HEK293 (cell line): ENCODE results near the gene ITPR2.

Experiments
- CTCF ChIA-PET: fragments of 350-600 bp; formaldehyde crosslinking; extraction: SDS; loops from one replicate; lab custom pipeline; 2021; ENCODE audit warnings: antibody characterized with exemption; lab: Yijun Ruan, JAX
- POLR2A ChIA-PET: fragments of 300-600 bp; formaldehyde crosslinking; extraction: SDS; loops from one replicate; lab custom pipeline; 2020; ENCODE audit warnings: antibody characterized with exemption, inconsistent platforms; lab: Yijun Ruan, JAX
- H3K27ac ChIP-seq: fragments of 200-500 bp; sonication (Bioruptor generic); 2 replicates; pipeline ENCODE4 v1.5.1; 2014; ENCODE audit warnings: low read depth, low read length, control low read depth, inconsistent platforms; ENCODE audit errors: extremely low read depth
- H3K36me3 ChIP-seq, 2 experiments: fragments of 200-500 bp in 1 of 2; sonication (Bioruptor generic) in 1 of 2; 1 replicate in 1 of 2; 2 replicates in 1 of 2; pipeline ENCODE4 v1.5.1; 2014 to 2017; ENCODE audit warnings: inconsistent platforms in 2 of 2, low read length in 2 of 2; ENCODE audit not compliant: control insufficient read depth in 2 of 2, insufficient read depth in 1 of 2
- H3K4me1 ChIP-seq: fragments of 200-500 bp; sonication (Bioruptor generic); 2 replicates; pipeline ENCODE4 v1.5.1; 2014; ENCODE audit warnings: mild to moderate bottlenecking, low read length, inconsistent platforms; ENCODE audit not compliant: control insufficient read depth, insufficient read depth
- H3K4me3 ChIP-seq: 2 replicates; pipeline ENCODE4 v1.5.1; 2011; ENCODE audit warnings: low read depth, mild to moderate bottlenecking, control low read depth, low read length, moderate library complexity
- H3K9me3 ChIP-seq: fragments of 200-500 bp; sonication (Bioruptor generic); 2 replicates; pipeline ENCODE4 v1.5.1; 2014; ENCODE audit warnings: low read depth, low read length, inconsistent platforms; ENCODE audit not compliant: control insufficient read depth, insufficient read depth
- KLF9 ChIP-seq: fragments of 450-650 bp; formaldehyde crosslinking; IDR thresholded peaks from 2 replicates; pipeline ENCODE4 v1.5.1; 2016; ENCODE audit warnings: missing biosample characterization, missing genetic modification characterization, low read depth
- MYNN ChIP-seq: fragments of 450-650 bp; formaldehyde crosslinking; IDR thresholded peaks from 2 replicates; pipeline ENCODE4 v1.5.1; 2016; ENCODE audit warnings: missing biosample characterization, missing genetic modification characterization, borderline replicate concordance
- PRDM1 ChIP-seq: fragments of 450-650 bp; formaldehyde crosslinking; IDR thresholded peaks from 2 replicates; pipeline ENCODE4; 2016; ENCODE audit warnings: missing biosample characterization, missing genetic modification characterization
- SALL2 ChIP-seq: fragments of 450-650 bp; formaldehyde crosslinking; IDR thresholded peaks from 2 replicates; pipeline ENCODE4 v1.5.0; 2017; ENCODE audit warnings: missing biosample characterization, mild to moderate bottlenecking, missing genetic modification characterization, borderline replicate concordance
- SETDB1 ChIP-seq: IDR thresholded peaks from one replicate; pipeline ENCODE4 v1.6.1; 2017; ENCODE audit warnings: mild to moderate bottlenecking, low read length, moderate library complexity, mixed read lengths; ENCODE audit not compliant: insufficient read length
- TRIM28 ChIP-seq: IDR thresholded peaks from 2 replicates; pipeline ENCODE4 v1.6.1; 2011; ENCODE audit warnings: low read length, control low read depth, borderline replicate concordance
- YY1 ChIP-seq: fragments of 450-650 bp; formaldehyde crosslinking; IDR thresholded peaks from 2 replicates; pipeline ENCODE4 v1.5.1; 2018; ENCODE audit warnings: missing biosample characterization, missing genetic modification characterization
- ZBTB20 ChIP-seq: fragments of 450-650 bp; formaldehyde crosslinking; IDR thresholded peaks from 2 replicates; pipeline ENCODE4 v1.5.1; 2016; ENCODE audit warnings: missing biosample characterization, missing genetic modification characterization
- ZNF133 ChIP-seq: fragments of 450-650 bp; formaldehyde crosslinking; IDR thresholded peaks from 2 replicates; pipeline ENCODE4 v1.5.1; 2016; ENCODE audit warnings: missing biosample characterization, missing genetic modification characterization
- ZNF211 ChIP-seq: fragments of 450-650 bp; formaldehyde crosslinking; IDR thresholded peaks from 2 replicates; pipeline ENCODE4 v1.5.1; 2016; ENCODE audit warnings: low read depth, missing biosample characterization, missing genetic modification characterization
- ZNF423 ChIP-seq: fragments of 450-650 bp; formaldehyde crosslinking; IDR thresholded peaks from 2 replicates; pipeline ENCODE4 v1.5.1; 2016; ENCODE audit warnings: missing biosample characterization, missing genetic modification characterization
- ZNF426 ChIP-seq: fragments of 450-650 bp; formaldehyde crosslinking; IDR thresholded peaks from 2 replicates; pipeline ENCODE4 v1.5.1; 2017; ENCODE audit warnings: missing biosample characterization, missing genetic modification characterization, mild to moderate bottlenecking, inconsistent platforms, moderate library complexity
- ZNF510 ChIP-seq: fragments of 450-650 bp; formaldehyde crosslinking; IDR thresholded peaks from 2 replicates; pipeline ENCODE4 v1.5.1; 2018; ENCODE audit warnings: mild to moderate bottlenecking, missing genetic modification characterization, missing biosample characterization; ENCODE audit not compliant: insufficient replicate concordance
- ZNF544 ChIP-seq: fragments of 450-650 bp; formaldehyde crosslinking; IDR thresholded peaks from 2 replicates; pipeline ENCODE4 v1.5.0; 2017; ENCODE audit warnings: missing biosample characterization, missing genetic modification characterization
- ZNF654 ChIP-seq: fragments of 450-650 bp; formaldehyde crosslinking; IDR thresholded peaks from 2 replicates; pipeline ENCODE4 v1.5.1; 2016; ENCODE audit warnings: low read depth, missing biosample characterization, missing genetic modification characterization
- ZNF658 ChIP-seq: fragments of 450-650 bp; formaldehyde crosslinking; IDR thresholded peaks from 2 replicates; pipeline ENCODE4; 2016; ENCODE audit warnings: missing biosample characterization, missing genetic modification characterization
- ZNF670 ChIP-seq: fragments of 450-650 bp; formaldehyde crosslinking; IDR thresholded peaks from 2 replicates; pipeline ENCODE4 v1.5.1; 2016; ENCODE audit warnings: missing biosample characterization, missing genetic modification characterization, low read depth
- ZNF707 ChIP-seq: fragments of 450-650 bp; formaldehyde crosslinking; IDR thresholded peaks from 2 replicates; pipeline ENCODE4 v1.5.1; 2016; ENCODE audit warnings: missing biosample characterization, missing genetic modification characterization
- ZNF777 ChIP-seq: fragments of 450-650 bp; formaldehyde crosslinking; IDR thresholded peaks from 2 replicates; pipeline ENCODE4 v1.5.1; 2017; ENCODE audit warnings: missing biosample characterization, missing genetic modification characterization, borderline replicate concordance
- ZNF830 ChIP-seq: fragments of 450-650 bp; IDR thresholded peaks from 2 replicates; pipeline ENCODE4 v1.5.0; 2018; ENCODE audit warnings: missing biosample characterization, missing genetic modification characterization, low read depth, mild to moderate bottlenecking, moderate library complexity
- ZNF837 ChIP-seq: fragments of 450-650 bp; formaldehyde crosslinking; IDR thresholded peaks from 2 replicates; pipeline ENCODE4 v1.5.1; 2016; ENCODE audit warnings: missing biosample characterization, missing genetic modification characterization
- ZSCAN16 ChIP-seq: fragments of 450-650 bp; formaldehyde crosslinking; IDR thresholded peaks from 2 replicates; pipeline ENCODE4 v1.5.1; 2016; ENCODE audit warnings: missing biosample characterization, missing genetic modification characterization
- ZSCAN30 ChIP-seq: fragments of 450-650 bp; IDR thresholded peaks from 2 replicates; pipeline ENCODE4 v1.5.1; 2018; ENCODE audit warnings: missing biosample characterization, mild to moderate bottlenecking, missing genetic modification characterization, moderate library complexity
- TF ChIP-seq, protein P1 (sequence below): fragments of 450-650 bp; formaldehyde crosslinking; IDR thresholded peaks from 2 replicates; pipeline ENCODE4 v1.5.1; 2016; ENCODE audit warnings: missing biosample characterization, missing genetic modification characterization
- TF ChIP-seq, protein P2 (sequence below): fragments of 450-650 bp; formaldehyde crosslinking; IDR thresholded peaks from 2 replicates; pipeline ENCODE4 v1.5.1; 2016; ENCODE audit warnings: missing biosample characterization, missing genetic modification characterization, borderline replicate concordance
- TF ChIP-seq, protein P3 (sequence below): fragments of 450-650 bp; formaldehyde crosslinking; IDR thresholded peaks from 2 replicates; pipeline ENCODE4 v1.5.1; 2017; ENCODE audit warnings: missing biosample characterization, missing genetic modification characterization
- TF ChIP-seq, protein P4 (sequence below): fragments of 450-650 bp; formaldehyde crosslinking; IDR thresholded peaks from 2 replicates; pipeline ENCODE4 v1.5.1; 2016; ENCODE audit warnings: missing biosample characterization, missing genetic modification characterization, borderline replicate concordance
- TF ChIP-seq, protein P5 (sequence below): fragments of 450-650 bp; formaldehyde crosslinking; IDR thresholded peaks from 2 replicates; pipeline ENCODE4 v1.5.1; 2017; ENCODE audit warnings: missing biosample characterization, missing genetic modification characterization

The ITPR2 gene

DNA sequence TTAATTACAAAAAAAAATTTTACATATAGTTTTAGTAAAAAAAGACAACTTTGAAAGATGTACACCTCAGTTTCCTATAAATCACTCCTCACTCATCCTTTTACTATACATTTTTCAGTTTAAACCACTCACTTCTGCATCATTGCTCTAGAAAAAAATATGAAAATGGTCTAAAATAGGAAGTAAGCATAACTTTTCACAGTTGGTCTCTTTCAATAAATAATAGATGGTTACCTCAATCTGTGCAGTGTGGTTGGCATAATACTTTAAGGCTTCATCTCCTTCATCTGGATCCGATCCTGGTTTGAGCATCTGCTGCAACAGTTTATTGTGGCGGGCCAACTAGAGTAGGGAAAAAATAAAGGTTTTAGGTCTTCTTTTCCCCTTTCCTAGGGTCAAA is 389.7 kb downstream of the ITPR2 start:
- ChIA-PET POLR2A (no interaction called here), CTCF (interaction anchor here (0.5 kb wide), 1 partner anchor 258 kb away, joined by 3 read pairs; no protein-coding TSS in a partner anchor)
- Histone ChIP-seq H3K36me3 (peaks cover 0 to 3% of the 10 kb centered on the region in 2 experiments; a peak in 1 of 3 replicates), H3K4me3 (no peak overlapping the region), H3K4me1 (no peaks in the 10 kb centered on the region), H3K27ac (no peak overlapping the region), H3K9me3 (no peaks in the 10 kb centered on the region)
- TF ChIP-seq ZNF544: no peak
- TF ChIP-seq ZNF837: no peak
- TF ChIP-seq, protein P1, sequence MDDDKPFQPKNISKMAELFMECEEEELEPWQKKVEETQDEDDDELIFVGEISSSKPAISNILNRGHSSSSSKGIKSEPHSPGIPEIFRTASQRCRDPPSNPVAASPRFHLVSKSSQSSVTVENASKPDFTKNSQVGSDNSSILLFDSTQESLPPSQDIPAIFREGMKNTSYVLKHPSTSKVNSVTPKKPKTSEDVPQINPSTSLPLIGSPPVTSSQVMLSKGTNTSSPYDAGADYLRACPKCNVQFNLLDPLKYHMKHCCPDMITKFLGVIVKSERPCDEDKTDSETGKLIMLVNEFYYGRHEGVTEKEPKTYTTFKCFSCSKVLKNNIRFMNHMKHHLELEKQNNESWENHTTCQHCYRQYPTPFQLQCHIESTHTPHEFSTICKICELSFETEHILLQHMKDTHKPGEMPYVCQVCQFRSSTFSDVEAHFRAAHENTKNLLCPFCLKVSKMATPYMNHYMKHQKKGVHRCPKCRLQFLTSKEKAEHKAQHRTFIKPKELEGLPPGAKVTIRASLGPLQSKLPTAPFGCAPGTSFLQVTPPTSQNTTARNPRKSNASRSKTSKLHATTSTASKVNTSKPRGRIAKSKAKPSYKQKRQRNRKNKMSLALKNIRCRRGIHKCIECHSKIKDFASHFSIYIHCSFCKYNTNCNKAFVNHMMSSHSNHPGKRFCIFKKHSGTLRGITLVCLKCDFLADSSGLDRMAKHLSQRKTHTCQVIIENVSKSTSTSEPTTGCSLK (tag by site-specific recombination): no peak
- no peak for TF ChIP-seq ZNF426 (tag by site-specific recombination)
- no peak for TF ChIP-seq YY1 (tag by site-specific recombination)
- TF ChIP-seq ZNF670: no peak
- TF ChIP-seq MYNN (tag by site-specific recombination): no peak
- no peak for TF ChIP-seq ZSCAN16 (tag by site-specific recombination)
- no peak for TF ChIP-seq ZNF707 (tag by site-specific recombination)
- no peak for TF ChIP-seq PRDM1
- TF ChIP-seq, protein P2, sequence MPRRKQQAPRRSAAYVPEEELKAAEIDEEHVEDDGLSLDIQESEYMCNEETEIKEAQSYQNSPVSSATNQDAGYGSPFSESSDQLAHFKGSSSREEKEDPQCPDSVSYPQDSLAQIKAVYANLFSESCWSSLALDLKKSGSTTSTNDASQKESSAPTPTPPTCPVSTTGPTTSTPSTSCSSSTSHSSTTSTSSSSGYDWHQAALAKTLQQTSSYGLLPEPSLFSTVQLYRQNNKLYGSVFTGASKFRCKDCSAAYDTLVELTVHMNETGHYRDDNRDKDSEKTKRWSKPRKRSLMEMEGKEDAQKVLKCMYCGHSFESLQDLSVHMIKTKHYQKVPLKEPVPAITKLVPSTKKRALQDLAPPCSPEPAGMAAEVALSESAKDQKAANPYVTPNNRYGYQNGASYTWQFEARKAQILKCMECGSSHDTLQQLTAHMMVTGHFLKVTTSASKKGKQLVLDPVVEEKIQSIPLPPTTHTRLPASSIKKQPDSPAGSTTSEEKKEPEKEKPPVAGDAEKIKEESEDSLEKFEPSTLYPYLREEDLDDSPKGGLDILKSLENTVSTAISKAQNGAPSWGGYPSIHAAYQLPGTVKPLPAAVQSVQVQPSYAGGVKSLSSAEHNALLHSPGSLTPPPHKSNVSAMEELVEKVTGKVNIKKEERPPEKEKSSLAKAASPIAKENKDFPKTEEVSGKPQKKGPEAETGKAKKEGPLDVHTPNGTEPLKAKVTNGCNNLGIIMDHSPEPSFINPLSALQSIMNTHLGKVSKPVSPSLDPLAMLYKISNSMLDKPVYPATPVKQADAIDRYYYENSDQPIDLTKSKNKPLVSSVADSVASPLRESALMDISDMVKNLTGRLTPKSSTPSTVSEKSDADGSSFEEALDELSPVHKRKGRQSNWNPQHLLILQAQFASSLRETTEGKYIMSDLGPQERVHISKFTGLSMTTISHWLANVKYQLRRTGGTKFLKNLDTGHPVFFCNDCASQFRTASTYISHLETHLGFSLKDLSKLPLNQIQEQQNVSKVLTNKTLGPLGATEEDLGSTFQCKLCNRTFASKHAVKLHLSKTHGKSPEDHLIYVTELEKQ: no peak
- TF ChIP-seq SALL2 (tag by site-specific recombination): no peak
- TF ChIP-seq ZNF423 (tag by site-specific recombination): no peak
- no peak for TF ChIP-seq ZNF658 (tag by site-specific recombination)
- TF ChIP-seq ZNF510 (tag by site-specific recombination): no peak
- no peak for TF ChIP-seq KLF9 (tag by site-specific recombination)
- TF ChIP-seq, protein P3, sequence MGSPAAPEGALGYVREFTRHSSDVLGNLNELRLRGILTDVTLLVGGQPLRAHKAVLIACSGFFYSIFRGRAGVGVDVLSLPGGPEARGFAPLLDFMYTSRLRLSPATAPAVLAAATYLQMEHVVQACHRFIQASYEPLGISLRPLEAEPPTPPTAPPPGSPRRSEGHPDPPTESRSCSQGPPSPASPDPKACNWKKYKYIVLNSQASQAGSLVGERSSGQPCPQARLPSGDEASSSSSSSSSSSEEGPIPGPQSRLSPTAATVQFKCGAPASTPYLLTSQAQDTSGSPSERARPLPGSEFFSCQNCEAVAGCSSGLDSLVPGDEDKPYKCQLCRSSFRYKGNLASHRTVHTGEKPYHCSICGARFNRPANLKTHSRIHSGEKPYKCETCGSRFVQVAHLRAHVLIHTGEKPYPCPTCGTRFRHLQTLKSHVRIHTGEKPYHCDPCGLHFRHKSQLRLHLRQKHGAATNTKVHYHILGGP: no peak
- TF ChIP-seq ZNF654 (tag by site-specific recombination): no peak
- no peak for TF ChIP-seq ZNF777 (tag by site-specific recombination)

DNA sequence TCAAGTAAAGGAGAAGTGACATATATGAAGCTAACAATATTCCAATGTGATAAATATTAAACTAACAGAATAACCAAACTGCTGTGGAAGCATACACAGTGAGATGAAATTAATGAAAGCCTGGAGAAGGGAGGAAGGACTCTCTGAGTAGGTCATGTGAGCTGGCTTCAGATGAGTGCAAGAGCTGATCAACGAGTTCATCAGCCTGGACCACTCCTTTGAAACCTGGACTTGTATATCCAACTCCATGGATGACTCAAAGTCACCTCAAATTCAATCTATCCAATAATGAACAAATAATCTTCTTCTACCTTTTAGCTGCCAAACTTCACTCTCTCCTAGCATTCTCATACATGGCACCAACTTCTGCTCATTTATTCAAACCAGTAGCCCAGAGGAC is 391.6 kb downstream of the ITPR2 start:
- ChIA-PET CTCF (interaction anchor here (1.0 kb wide), 1 partner anchor 173 kb away, joined by 3 read pairs; no protein-coding TSS in a partner anchor), POLR2A (no interaction called here)
- no peaks in the 10 kb centered on the region for H3K4me1 ChIP-seq
- TF ChIP-seq ZNF830 (tag by site-specific recombination) (no peak), SETDB1 (no peak), SALL2 (tag by site-specific recombination) (no peak), ZNF133 (no peak), ZNF211 (tag by site-specific recombination) (no peak), ZBTB20 (no peak), TRIM28 (no peak), ZSCAN30 (tag by site-specific recombination) (no peak)
- TF ChIP-seq, protein P4, sequence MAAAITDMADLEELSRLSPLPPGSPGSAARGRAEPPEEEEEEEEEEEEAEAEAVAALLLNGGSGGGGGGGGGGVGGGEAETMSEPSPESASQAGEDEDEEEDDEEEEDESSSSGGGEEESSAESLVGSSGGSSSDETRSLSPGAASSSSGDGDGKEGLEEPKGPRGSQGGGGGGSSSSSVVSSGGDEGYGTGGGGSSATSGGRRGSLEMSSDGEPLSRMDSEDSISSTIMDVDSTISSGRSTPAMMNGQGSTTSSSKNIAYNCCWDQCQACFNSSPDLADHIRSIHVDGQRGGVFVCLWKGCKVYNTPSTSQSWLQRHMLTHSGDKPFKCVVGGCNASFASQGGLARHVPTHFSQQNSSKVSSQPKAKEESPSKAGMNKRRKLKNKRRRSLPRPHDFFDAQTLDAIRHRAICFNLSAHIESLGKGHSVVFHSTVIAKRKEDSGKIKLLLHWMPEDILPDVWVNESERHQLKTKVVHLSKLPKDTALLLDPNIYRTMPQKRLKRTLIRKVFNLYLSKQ (tag by site-specific recombination): no peak
- TF ChIP-seq, protein P5, sequence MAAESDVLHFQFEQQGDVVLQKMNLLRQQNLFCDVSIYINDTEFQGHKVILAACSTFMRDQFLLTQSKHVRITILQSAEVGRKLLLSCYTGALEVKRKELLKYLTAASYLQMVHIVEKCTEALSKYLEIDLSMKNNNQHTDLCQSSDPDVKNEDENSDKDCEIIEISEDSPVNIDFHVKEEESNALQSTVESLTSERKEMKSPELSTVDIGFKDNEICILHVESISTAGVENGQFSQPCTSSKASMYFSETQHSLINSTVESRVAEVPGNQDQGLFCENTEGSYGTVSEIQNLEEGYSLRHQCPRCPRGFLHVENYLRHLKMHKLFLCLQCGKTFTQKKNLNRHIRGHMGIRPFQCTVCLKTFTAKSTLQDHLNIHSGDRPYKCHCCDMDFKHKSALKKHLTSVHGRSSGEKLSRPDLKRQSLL (tag by site-specific recombination): no peak

More for the DNA sequence above, 391.6 kb downstream of the ITPR2 start:
- H3K9me3 ChIP-seq: no peaks in the 10 kb centered on the region
- no peak overlapping the region for H3K4me3 ChIP-seq
- no peak overlapping the region for H3K27ac ChIP-seq
- H3K36me3 ChIP-seq: peaks cover 0 to 3% of the 10 kb centered on the region in 2 experiments; a peak in 1 of 3 replicates
